B cell (primary cell): Measurements from ENCODE around the gene RAC2. TPM values are rescaled to one million over a fixed set of nuclear protein-coding genes. Genes with fewer than 3 reads are reported as not detected.

Source experiments
- ATAC-seq: fragments of 200-7000 bp; cut with Tn5 transposase; one replicate; pipeline ENCODE4 v1.10.0; 2021; ENCODE audit warnings: low read depth, mild to moderate bottlenecking, moderate number of reproducible peaks, moderate library complexity
- CTCF ChIA-PET: fragments of 350-600 bp; sonication (Branson Sonifier 250); formaldehyde crosslinking; loops from one replicate; lab custom pipeline; 2021; ENCODE audit warnings: antibody characterized with exemption, inconsistent platforms; lab: Charles Lee
- POLR2A ChIA-PET: fragments of 350-600 bp; sonication (Branson Sonifier 250); formaldehyde crosslinking; loops from one replicate; lab custom pipeline; 2021; ENCODE audit warnings: antibody characterized with exemption; lab: Charles Lee
- DNase-seq: peaks from one replicate; pipeline ENCODE4 v3.0.0; 2013
- H2AFZ ChIP-seq: 2 replicates; pipeline ENCODE4 v1.6.1; 2012; ENCODE audit warnings: mild to moderate bottlenecking, low read depth, low read length; ENCODE audit not compliant: insufficient read depth, poor library complexity, severe bottlenecking
- H3K27ac ChIP-seq, 2 donors: 1 replicate in 1 of 2; 2 replicates in 1 of 2; pipeline ENCODE4 v1.5.1; 2012 to 2013; ENCODE audit warnings: low read length in 2 of 2, mild to moderate bottlenecking in 2 of 2, moderate library complexity in 1 of 2
- H3K27me3 ChIP-seq, 4 experiments: fragments of 200-600 bp in 1 of 4; sonication (generic) in 1 of 4; replicated peaks in 1 of 4; 1 replicate in 2 of 4; 2 replicates in 2 of 4; pipeline versions ENCODE4 v1.6.1 to v1.7.0; 2013 to 2016; ENCODE audit warnings: low read length in 3 of 4, mild to moderate bottlenecking in 2 of 4, mixed read lengths in 1 of 4, moderate library complexity in 1 of 4; ENCODE audit not compliant: insufficient read depth in 4 of 4, control insufficient read depth in 3 of 4; ENCODE audit errors: control extremely low read depth in 1 of 4
- H3K36me3 ChIP-seq, 2 experiments: replicated peaks in 1 of 2; 1 replicate in 1 of 2; 2 replicates in 1 of 2; pipeline versions ENCODE4 v1.6.1 to v1.7.1; 2013; ENCODE audit warnings: low read length in 1 of 2; ENCODE audit not compliant: insufficient read depth in 2 of 2, control insufficient read depth in 1 of 2; ENCODE audit errors: control extremely low read depth in 1 of 2, extremely low read depth in 1 of 2
- H3K4me1 ChIP-seq, 2 donors: fragments of 200-600 bp in 1 of 2; sonication (generic) in 1 of 2; 1 replicate in 1 of 2; 2 replicates in 1 of 2; pipeline versions ENCODE4 v1.5.1 to v1.6.1; 2013 to 2017; ENCODE audit warnings: low read length in 2 of 2; ENCODE audit not compliant: control insufficient read depth in 2 of 2, insufficient read depth in 2 of 2
- H3K4me2 ChIP-seq: replicated peaks from 2 replicates; pipeline ENCODE3; 2012; ENCODE audit warnings: mild to moderate bottlenecking, low read depth, low read length; ENCODE audit not compliant: poor library complexity, severe bottlenecking
- H3K4me3 ChIP-seq, 5 experiments: fragments of 200-600 bp in 1 of 5; sonication (generic) in 1 of 5; 1 replicate in 3 of 5; 2 replicates in 2 of 5; pipeline versions ENCODE4 v1.5.1 to v1.7.0; 2011 to 2016; ENCODE audit warnings: low read length in 4 of 5, mild to moderate bottlenecking in 4 of 5, low read depth in 2 of 5, control low read depth in 1 of 5, moderate library complexity in 1 of 5; ENCODE audit not compliant: insufficient read depth in 1 of 5; ENCODE audit errors: control extremely low read depth in 1 of 5, extremely low read depth in 1 of 5
- H3K79me2 ChIP-seq: fragments of 200-600 bp; sonication (generic); one replicate; pipeline ENCODE4 v1.6.0; 2016; ENCODE audit warnings: low read length; ENCODE audit not compliant: control insufficient read depth, insufficient read depth
- H3K9ac ChIP-seq: fragments of 200-600 bp; sonication (generic); 2 replicates; pipeline ENCODE4 v1.6.1; 2017; ENCODE audit warnings: mild to moderate bottlenecking, low read length, moderate library complexity
- H3K9me3 ChIP-seq, 3 donors: one replicate each; pipeline versions ENCODE4 v1.6.1 to v1.7.1; 2013; ENCODE audit warnings: low read length in 2 of 3; ENCODE audit not compliant: control insufficient read depth in 2 of 3, insufficient read depth in 1 of 3; ENCODE audit errors: control extremely low read depth in 1 of 3
- H4K20me1 ChIP-seq: 2 replicates; pipeline ENCODE4 v1.6.0; 2012; ENCODE audit warnings: mild to moderate bottlenecking, low read length; ENCODE audit not compliant: insufficient read depth, control insufficient read depth, poor library complexity, severe bottlenecking
- H3K27ac Mint-ChIP-seq: one replicate; pipeline ENCODE4 v1.8.0; 2021; ENCODE audit warnings: mixed read lengths
- H3K27me3 Mint-ChIP-seq: one replicate; pipeline ENCODE4 v1.8.0; 2021; ENCODE audit warnings: mixed read lengths
- H3K4me1 Mint-ChIP-seq: one replicate; pipeline ENCODE4 v1.8.0; 2021; ENCODE audit warnings: mixed read lengths
- H3K4me3 Mint-ChIP-seq: one replicate; pipeline ENCODE4 v1.8.0; 2021; ENCODE audit warnings: mixed read lengths
- H3K9me3 Mint-ChIP-seq: one replicate; pipeline ENCODE4 v1.8.0; 2022; ENCODE audit warnings: mixed read lengths; ENCODE audit not compliant: insufficient read depth
- EZH2 ChIP-seq: IDR thresholded peaks from 2 replicates; pipeline ENCODE4 v1.6.1; 2012; ENCODE audit warnings: borderline replicate concordance, low read depth, mild to moderate bottlenecking, moderate library complexity, low read length; ENCODE audit not compliant: insufficient read depth, poor library complexity, severe bottlenecking
- WGBS: methylation state at CpG from one replicate; pipeline ENCODE4 v1.1.5; 2013; ENCODE audit warnings: missing lambda C conversion rate; ENCODE audit not compliant: insufficient coverage; 5-methylcytosine and 5-hydroxymethylcytosine counted together
- intact Hi-C: fragments of 100-400 bp; cut with micrococcal nuclease; formaldehyde crosslinking; loops from one replicate; pipeline ENCODE4 v1.10.0; 2022
- polyA plus RNA-seq: library from polyadenylated mRNA; depleted of rRNA; stranded (reverse); fragments of >200 nt; gene quantifications from 2 replicates; pipeline ENCODE4 v1.2.3, GENCODE V29; 2012
- total RNA-seq, 2 donors: library from RNA; stranded (reverse); fragments of 120-200 nt in 1 of 2; gene quantifications; 1 replicate in 1 of 2; 2 replicates in 1 of 2; pipeline versions ENCODE4 v1.2.3 to v1.2.4, GENCODE V29; 2013 to 2022
- TF ChIP-seq, protein P1 (sequence below): fragments of 200-600 bp; IDR thresholded peaks from one replicate; pipeline ENCODE4 v1.8.0; 2022; ENCODE audit warnings: antibody characterized with exemption, mild to moderate bottlenecking

RAC2 gene
- total and polyA plus RNA-seq, 2 donors (not counting 1 experiment from before 2014, with no cell fraction given), result 273 to 776 TPM

DNA sequence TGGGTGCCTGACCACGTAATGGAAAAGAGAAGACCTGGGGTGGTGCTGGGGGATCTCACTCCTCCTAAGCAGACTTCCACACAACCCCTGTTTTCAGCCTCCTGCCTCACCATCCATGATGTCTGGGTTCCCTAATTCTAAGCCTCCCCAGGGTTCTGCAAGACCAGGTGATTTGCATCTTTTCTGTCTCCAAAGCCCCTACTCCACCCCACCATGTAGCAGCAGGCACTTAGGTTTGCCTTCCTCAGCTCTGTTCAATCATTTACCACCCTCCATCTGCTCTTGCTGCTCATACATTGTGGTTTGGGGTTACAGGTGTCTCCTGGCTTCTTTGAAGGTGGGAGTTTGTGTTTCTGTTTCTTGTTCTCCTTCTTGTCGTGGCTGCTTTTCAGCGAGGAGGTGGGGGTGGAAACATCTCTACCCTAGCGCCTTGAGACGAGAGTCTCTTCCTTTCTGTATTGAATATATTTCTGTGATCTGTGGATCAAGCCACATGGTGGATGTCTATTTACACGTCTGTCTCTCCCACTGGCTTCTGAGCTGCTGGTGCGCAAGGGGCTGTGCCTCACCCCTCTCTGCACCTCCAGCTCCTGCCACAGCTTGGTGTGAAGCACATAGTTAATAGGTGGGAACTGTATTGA lies 25.2 kb downstream of the RAC2 start:
- H3K36me3 ChIP-seq, result peaks cover 0 to 7% of the 10 kb centered on the region in 2 experiments
- POLR2A ChIA-PET, result interaction anchor here (1.0 to 4.0 kb wide), 5 partner anchors 11 to 26 kb away, joined by 5 to 21 read pairs (median 10); partner anchors contain the start of gene RAC2

More for the DNA sequence above, 25.2 kb downstream of the RAC2 start:
- H3K4me1 ChIP-seq, result peaks cover 65 to 74% of the 10 kb centered on the region in 2 donors
- H3K4me3 Mint-ChIP-seq, result peak overlapping the region; percentile 69
- H3K27me3 Mint-ChIP-seq, result no peaks in the 10 kb centered on the region
- no peaks in the 10 kb centered on the region for H3K9me3 Mint-ChIP-seq
- peak overlapping the region; percentile 52 for H3K9ac ChIP-seq
- peak overlapping the region in 4 of 5 experiments; percentile 11 to 29 (median 22) for H3K4me3 ChIP-seq
- H3K27ac ChIP-seq, result peak overlapping the region; percentile 87 to 93
- H3K4me1 Mint-ChIP-seq, result peaks cover 68% of the 10 kb centered on the region
- WGBS, result no CpG with 5 or more reads among the region's 7 CpGs
- intact Hi-C loops, result loop anchor here (1.0 kb wide), 3 partner anchors 11 to 23 kb away; no protein-coding TSS in a partner anchor
- TF ChIP-seq, protein P1, sequence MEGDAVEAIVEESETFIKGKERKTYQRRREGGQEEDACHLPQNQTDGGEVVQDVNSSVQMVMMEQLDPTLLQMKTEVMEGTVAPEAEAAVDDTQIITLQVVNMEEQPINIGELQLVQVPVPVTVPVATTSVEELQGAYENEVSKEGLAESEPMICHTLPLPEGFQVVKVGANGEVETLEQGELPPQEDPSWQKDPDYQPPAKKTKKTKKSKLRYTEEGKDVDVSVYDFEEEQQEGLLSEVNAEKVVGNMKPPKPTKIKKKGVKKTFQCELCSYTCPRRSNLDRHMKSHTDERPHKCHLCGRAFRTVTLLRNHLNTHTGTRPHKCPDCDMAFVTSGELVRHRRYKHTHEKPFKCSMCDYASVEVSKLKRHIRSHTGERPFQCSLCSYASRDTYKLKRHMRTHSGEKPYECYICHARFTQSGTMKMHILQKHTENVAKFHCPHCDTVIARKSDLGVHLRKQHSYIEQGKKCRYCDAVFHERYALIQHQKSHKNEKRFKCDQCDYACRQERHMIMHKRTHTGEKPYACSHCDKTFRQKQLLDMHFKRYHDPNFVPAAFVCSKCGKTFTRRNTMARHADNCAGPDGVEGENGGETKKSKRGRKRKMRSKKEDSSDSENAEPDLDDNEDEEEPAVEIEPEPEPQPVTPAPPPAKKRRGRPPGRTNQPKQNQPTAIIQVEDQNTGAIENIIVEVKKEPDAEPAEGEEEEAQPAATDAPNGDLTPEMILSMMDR, result no peak
- TF ChIP-seq EZH2, result no peak
- no peaks in the 10 kb centered on the region for H4K20me1 ChIP-seq
- DNase-seq (peak; percentile 93), ATAC-seq (peak; percentile 88)
- peaks cover 23% of the 10 kb centered on the region for H3K79me2 ChIP-seq
- H2AFZ ChIP-seq, result no peak overlapping the region
- peaks cover 0 to 8% (median 0%) of the 10 kb centered on the region in 3 donors for H3K9me3 ChIP-seq
- CTCF ChIA-PET, result interaction anchor here (2.9 to 11.7 kb wide), 4 partner anchors 11 to 42 kb away, joined by 17 to 129 read pairs (median 54); partner anchors contain the start of gene RAC2
- H3K4me2 ChIP-seq, result peak overlapping the region; percentile 78
- H3K27me3 ChIP-seq, result no peaks in the 10 kb centered on the region
- H3K27ac Mint-ChIP-seq, result peak overlapping the region; percentile 94
